Measurements from ENCODE around the gene ZBTB32.

ZBTB32 gene

DNA sequence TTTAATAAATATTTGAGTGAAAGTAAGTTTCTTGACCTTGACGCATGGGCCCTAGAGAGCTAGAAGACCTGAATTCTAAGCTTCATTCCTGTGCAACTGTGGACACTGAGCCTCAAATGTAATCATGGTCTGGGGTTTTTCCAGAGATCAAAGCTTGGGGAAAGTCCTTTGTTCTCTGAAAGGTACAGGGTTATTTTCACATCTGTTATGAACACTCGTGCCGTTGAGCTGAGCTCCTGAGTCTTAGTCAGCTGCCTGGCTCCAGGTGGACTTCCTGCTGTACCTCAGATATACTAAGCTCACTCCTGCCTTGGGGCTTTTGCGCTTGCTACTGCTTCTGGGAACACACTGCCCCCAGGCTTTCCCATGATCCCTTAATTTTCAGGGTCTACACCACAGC is 7.5 kb upstream of the ZBTB32 start:
- no peak for DNase-seq

DNA sequence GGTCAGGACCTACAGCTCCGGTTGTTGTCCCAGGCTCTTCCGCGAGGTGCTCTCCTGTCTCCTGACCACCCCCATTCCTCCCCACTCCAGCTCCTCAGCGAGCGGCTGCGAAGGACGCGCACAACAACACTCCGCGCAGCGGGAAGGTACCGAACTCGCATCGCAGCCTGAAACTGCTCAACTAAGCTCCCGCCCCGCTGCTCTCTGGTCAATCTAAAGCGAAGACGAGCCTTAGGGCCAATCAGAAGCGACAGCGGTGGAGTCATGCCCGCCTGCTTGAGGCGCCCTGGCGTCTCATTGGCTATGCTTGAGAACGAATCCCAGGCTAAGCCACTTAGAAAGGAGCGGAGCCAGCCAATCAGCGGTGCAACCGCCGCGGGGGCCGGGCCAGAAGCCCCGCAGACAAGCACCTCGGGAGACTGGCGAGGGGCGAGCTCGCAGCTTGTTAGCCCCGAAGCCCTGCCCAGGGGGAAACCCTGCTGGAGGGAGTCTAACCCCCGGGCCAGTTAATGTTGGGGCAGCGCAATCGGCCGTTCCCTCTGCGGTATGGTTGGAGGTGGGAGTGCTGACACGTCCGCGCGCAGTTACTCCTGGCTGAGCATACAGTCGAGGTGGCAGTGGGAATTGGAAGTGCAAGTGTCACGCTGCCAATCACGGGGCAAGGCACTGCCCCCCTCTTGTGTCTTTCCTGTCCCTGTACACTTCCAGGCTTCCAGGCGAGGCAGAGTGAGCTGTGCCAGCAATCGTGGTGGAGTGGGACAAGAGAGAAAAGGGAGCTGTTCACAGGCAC is 1.9 kb upstream of the ZBTB32 start:
- DNase-seq: peak; percentile 95

GRCh38 chr19:35703343-35703742 is 1.0 kb upstream of the ZBTB32 start:
- DNase-seq: no peak

DNA sequence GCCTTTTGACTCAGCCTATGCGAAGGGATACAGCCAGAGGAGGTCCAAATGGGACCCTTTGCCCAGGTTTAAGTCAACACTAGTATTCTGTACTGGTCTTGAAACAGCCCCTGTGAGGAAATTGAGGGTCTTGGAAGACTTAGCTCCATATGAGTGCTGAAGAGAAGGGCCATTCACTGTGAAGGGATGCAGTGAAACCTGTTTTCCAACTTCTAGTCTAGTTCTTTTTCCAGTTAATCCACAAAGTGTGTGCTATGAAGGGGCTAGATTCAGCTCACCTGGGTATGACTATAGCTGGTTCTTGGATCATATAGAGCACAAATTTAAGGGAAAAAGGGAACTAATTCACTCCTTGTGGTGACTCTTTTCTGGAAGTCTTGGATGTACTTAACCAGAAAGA is 4.0 kb downstream of the ZBTB32 start:
- DNase-seq: no peak

GRCh38 chr19:35710784-35711723 is 6.7 kb downstream of the ZBTB32 start:
- DNase-seq: no peak

- peak; percentile 42 for DNase-seq
These were observed 8.5 kb downstream of the ZBTB32 start for GRCh38 chr19:35712567-35713505.

DNA sequence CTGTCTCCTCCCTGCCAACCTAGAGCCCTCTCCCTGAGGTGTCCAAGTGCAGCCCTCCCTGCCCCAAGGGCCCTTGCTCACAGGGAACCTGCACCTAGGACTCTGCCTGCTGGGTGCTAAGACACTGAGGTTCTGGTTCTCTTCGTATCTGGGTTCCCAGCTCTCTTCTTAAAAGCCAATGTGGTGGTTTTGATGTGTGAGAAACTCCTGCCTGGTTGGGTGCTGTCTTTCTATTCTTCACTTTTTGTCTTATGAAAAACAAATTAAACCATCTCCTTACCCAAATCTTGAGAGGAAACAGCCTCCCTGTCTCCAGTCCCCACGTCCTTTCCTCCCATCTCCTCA is 9.1 kb downstream of the ZBTB32 start:
- DNase-seq: no peak

GRCh38 chr19:35713904-35714495 is 9.6 kb downstream of the ZBTB32 start:
- no peak for DNase-seq

- DNase-seq: no peak
These were observed 10.4 kb downstream of the ZBTB32 start for GRCh38 chr19:35714601-35715354.

DNA sequence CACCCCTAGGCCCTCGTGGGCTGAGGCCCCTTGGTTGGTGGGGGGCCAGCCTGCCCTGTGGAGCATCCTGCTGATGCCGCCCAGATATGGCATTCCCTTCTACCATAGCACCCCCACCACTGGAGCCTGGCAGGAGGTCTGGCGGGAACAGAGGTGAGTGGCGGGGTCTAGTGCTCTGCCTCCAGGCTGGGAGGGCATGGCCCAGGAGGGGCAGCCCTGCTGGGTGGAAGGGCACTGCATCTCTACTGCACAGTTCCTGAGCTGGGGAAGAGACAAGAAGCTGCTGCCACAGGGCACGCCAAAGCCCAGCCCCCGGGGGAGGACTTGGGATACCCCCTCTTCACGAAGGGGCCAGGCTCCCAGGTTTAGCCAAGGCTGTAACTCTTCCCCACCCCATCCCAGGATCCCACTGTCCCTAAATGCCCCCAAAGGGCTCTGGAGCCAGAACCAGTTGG is 11.0 kb downstream of the ZBTB32 start:
- DNase-seq: no peak

DNA sequence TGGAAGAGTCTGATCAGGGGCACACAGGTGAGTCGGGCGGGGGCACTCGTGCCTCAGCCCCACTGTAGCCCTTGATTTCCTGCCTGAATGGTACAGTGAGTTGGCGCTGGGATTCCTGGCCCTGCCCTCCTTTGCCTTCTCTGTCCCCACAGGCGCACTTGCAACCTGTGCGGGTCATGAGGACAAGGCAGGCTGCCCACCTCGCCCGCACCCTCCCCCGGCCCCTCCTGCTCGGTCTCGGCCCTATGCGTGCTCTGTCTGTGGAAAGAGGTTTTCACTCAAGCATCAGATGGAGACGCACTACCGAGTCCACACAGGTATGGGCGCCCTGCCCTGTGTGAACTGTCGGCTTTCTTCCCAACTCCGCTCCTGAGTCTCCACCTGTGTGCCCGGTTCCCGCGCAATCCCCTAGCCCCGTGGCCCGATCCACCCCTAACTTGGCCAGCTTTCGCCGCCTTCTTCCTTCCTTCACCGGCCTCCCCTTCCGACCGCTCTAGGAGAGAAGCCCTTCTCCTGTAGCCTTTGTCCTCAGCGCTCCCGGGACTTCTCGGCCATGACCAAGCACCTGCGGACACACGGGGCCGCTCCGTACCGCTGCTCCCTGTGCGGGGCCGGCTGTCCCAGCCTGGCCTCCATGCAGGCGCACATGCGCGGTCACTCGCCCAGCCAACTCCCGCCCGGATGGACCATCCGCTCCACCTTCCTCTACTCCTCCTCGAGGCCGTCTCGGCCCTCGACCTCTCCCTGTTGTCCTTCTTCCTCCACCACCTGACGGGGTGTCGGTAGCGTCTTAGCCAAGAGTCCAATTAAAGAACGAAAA is 11.8 kb downstream of the ZBTB32 start:
- DNase-seq: no peak

DNA sequence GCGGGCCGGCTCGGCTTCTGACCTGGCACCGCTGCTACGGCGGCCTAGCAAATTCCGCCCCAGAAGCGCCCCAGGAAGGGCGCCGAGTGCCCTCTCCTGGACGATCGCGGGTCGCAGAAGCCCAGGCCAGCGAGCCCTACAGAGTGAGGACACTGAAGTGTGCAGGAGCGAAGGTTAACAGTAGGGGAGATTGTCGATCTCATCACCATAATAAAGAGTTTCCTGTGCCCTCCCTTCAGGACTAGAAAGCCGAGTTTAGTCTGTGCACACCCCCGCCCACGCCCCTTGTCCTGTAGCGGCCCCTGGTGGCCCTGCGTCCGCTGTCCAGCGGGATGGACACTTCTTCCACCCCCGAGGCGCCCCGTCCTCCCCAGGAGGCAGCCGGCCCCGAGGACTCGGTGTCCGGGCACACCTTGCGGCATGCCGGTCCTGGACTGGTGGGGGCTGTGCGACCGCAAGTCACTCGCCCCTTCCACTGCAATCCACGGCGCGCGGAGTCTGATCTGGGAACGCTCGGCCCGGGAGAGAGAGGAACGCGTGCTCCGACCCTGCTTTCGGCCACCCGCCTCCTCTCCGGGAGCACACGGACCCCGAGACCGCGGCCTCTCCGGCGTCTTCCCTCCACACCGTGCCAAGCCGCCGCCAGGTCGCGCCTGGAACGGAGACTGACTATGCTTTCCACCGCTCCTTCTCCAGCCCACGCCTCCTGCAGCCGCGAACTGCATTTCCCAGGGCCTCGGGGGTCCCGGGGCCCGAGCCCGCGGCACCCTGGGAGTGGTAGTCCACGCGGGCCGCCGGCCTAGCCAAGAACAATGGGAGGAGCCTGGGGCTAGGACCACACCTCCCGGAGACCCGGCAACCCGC is 12.7 kb downstream of the ZBTB32 start:
- peak; percentile 98 for DNase-seq

DNA sequence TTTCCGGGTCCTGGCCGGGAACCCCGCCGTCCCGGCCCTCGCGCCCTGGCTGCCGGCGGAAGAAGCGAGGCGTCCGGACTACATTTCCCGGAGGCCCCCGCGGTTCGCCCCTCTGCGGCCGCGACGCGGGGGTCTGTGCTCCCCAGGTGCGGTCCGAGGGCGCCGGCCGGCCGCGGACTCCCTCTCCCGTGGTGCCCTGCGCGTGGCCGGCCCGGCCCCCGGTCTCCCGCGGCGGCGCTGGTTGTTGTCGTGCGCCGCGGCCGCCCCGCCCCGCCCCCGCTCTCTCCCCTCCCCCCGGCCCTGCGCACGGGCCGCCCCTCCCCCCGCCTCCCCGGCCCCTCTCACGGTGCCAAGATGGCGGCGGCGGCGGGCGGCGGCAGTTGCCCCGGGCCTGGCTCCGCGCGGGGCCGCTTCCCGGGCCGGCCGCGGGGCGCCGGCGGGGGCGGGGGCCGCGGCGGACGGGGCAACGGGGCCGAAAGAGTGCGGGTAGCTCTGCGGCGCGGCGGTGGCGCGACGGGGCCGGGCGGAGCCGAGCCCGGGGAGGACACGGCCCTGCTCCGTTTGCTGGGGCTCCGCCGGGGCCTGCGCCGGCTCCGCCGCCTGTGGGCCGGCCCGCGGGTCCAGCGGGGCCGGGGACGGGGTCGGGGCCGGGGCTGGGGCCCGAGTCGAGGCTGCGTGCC is 13.4 kb downstream of the ZBTB32 start, which contains the start of gene KMT2B:
Gene KMT2B, plus strand, starts transcription at position 339 of the 680 bp plus-strand sequence. Its CDS starts 16 bp downstream, at position 355.
- DNase-seq: no peak

DNA sequence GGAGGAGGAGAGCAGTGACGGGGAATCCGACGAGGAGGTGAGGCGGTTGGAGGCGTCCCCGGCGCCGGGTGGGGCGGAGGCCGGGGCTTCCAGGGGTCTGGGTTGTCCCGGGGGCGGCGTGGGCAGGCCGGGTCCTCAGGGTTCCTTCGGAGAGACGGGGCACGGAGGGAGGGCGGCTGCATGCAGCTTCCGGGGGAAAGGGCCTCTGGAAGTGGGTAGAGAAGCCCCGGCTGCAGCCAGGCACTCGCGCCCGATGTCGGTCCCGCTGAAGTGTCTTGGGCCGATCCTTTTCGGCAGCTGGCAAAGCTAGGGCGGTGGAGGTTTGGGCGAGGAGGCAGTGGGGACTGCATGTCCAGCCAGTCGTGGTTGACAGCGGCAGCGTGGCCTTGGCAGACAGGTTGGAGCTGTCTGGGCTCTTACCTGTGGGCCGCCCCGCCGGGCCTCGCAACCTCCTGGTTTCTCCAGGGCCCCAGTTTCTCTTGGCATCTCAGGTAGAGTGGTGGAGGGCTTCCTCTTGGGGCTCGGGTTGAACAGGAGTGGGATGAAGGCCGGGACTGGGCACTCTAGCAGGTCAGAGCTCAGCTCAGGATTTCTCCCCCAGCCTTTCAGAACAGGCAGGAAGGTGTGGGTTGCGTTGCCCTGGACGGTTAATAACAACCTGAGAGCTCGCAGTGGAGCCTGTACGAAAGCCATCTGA is 14.1 kb downstream of the ZBTB32 start:
- peak; percentile 19 for DNase-seq

- DNase-seq: no peak
These were observed 15.2 kb downstream of the ZBTB32 start for GRCh38 chr19:35719402-35720162.

DNA sequence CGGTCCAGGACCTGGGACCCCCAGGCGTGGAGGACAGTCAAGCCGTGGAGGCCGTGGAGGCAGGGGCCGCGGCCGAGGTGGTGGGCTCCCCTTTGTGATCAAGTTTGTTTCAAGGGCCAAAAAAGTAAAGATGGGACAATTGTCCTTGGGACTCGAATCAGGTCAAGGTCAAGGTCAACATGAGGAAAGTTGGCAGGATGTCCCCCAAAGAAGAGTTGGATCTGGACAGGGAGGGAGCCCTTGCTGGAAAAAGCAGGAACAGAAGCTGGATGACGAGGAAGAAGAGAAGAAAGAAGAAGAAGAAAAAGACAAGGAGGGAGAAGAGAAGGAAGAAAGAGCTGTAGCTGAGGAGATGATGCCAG is 15.8 kb downstream of the ZBTB32 start:
- DNase-seq: no peak

GRCh38 chr19:35720648-35721047 is 16.3 kb downstream of the ZBTB32 start:
- DNase-seq: no peak

DNA sequence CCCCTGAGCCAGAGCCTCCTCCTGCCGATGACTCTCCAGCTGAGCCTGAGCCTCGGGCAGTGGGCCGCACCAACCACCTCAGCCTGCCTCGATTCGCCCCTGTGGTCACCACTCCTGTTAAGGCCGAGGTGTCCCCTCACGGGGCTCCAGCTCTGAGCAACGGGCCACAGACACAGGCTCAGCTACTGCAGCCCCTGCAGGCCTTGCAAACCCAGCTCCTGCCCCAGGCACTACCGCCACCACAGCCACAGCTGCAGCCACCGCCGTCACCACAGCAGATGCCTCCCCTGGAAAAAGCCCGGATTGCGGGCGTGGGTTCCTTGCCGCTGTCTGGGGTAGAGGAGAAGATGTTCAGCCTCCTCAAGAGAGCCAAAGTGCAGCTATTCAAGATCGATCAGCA is 17.0 kb downstream of the ZBTB32 start:
- DNase-seq: no peak
